GM23338 (cell line): ENCODE results near the gene SCAND1. TPM values are rescaled to one million over a fixed set of nuclear protein-coding genes. Genes with fewer than 3 reads are reported as not detected.

Experiments
- ATAC-seq: fragments of 200-7000 bp; cut with Tn5 transposase; 3 replicates; pipeline ENCODE4 v1.9.1; 2020
- DNase-seq: peaks from one replicate; pipeline ENCODE4 v3.0.0-alpha.2; 2015; ENCODE audit warnings: low spot score
- H2AFZ ChIP-seq: fragments of 200-600 bp; sonication (generic); 2 replicates; pipeline ENCODE4 v1.8.0; 2016; ENCODE audit warnings: antibody characterized with exemption, mild to moderate bottlenecking, moderate library complexity
- H3F3A ChIP-seq: fragments of 200-600 bp; sonication (generic); replicated peaks from 2 replicates; pipeline ENCODE4 v1.8.0; 2017; ENCODE audit warnings: antibody characterized with exemption, mixed run types, low read depth
- H3K27ac ChIP-seq: fragments of 200-600 bp; sonication (generic); 2 replicates; pipeline ENCODE4 v1.6.1; 2016; ENCODE audit warnings: low read depth
- H3K27me3 ChIP-seq: fragments of 200-600 bp; sonication (generic); 2 replicates; pipeline ENCODE4 v1.8.0; 2016; ENCODE audit warnings: mild to moderate bottlenecking, mixed run types, moderate library complexity; ENCODE audit not compliant: insufficient read depth
- H3K36me3 ChIP-seq: fragments of 200-600 bp; sonication (generic); 2 replicates; pipeline ENCODE4 v1.8.0; 2016; ENCODE audit warnings: mild to moderate bottlenecking; ENCODE audit not compliant: insufficient read depth
- H3K4me1 ChIP-seq: fragments of 200-600 bp; sonication (generic); 2 replicates; pipeline ENCODE4 v1.8.0; 2016; ENCODE audit warnings: mild to moderate bottlenecking, moderate library complexity; ENCODE audit not compliant: insufficient read depth
- H3K4me2 ChIP-seq: fragments of 200-600 bp; sonication (generic); 2 replicates; pipeline ENCODE4 v1.7.1; 2017; ENCODE audit warnings: mixed run types
- H3K4me3 ChIP-seq: fragments of 200-600 bp; sonication (generic); 2 replicates; pipeline ENCODE4 v1.6.1; 2016; ENCODE audit warnings: mixed run types
- H3K79me2 ChIP-seq: fragments of 200-600 bp; sonication (generic); replicated peaks from 2 replicates; pipeline ENCODE4 v1.8.0; 2017; ENCODE audit warnings: mild to moderate bottlenecking; ENCODE audit not compliant: insufficient read depth
- H3K9me2 ChIP-seq: fragments of 200-600 bp; sonication (generic); 2 replicates; pipeline ENCODE4 v1.8.0; 2017; ENCODE audit not compliant: insufficient read depth
- H4K20me1 ChIP-seq: fragments of 200-600 bp; sonication (generic); replicated peaks from 2 replicates; pipeline ENCODE4 v1.8.0; 2017; ENCODE audit warnings: mild to moderate bottlenecking; ENCODE audit not compliant: insufficient read depth
- H3K27ac Mint-ChIP-seq: 2 replicates; pipeline ENCODE4 v1.8.0; 2020; ENCODE audit warnings: inconsistent platforms, mild to moderate bottlenecking, moderate library complexity, mixed read lengths
- H3K27me3 Mint-ChIP-seq: 3 replicates; pipeline ENCODE4 v1.8.0; 2022; ENCODE audit warnings: low read depth, mild to moderate bottlenecking, moderate library complexity, mixed read lengths, inconsistent platforms; ENCODE audit not compliant: insufficient read depth, poor library complexity
- H3K36me3 Mint-ChIP-seq: 3 replicates; pipeline ENCODE4 v1.8.0; 2021; ENCODE audit warnings: low read depth, mild to moderate bottlenecking, inconsistent platforms, moderate library complexity, mixed read lengths
- H3K4me1 Mint-ChIP-seq: 3 replicates; pipeline ENCODE4 v1.8.0; 2020; ENCODE audit warnings: mild to moderate bottlenecking, inconsistent platforms, mixed read lengths
- H3K4me3 Mint-ChIP-seq: 3 replicates; pipeline ENCODE4 v1.8.0; 2021; ENCODE audit warnings: moderate library complexity, mild to moderate bottlenecking, inconsistent platforms, mixed read lengths
- H3K9me3 Mint-ChIP-seq: 3 replicates; pipeline ENCODE4 v1.8.0; 2020; ENCODE audit warnings: moderate library complexity, mild to moderate bottlenecking, inconsistent platforms, mixed read lengths
- CREB1 ChIP-seq: fragments of 250-450 bp; sonication (Bioruptor Pico); IDR thresholded peaks from 2 replicates; pipeline ENCODE4 v1.5.0; 2020; ENCODE audit warnings: low read depth, mild to moderate bottlenecking, moderate library complexity
- CTCF ChIP-seq, 2 experiments: fragments of 200-600 bp in 1 of 2; sonication (generic) in 1 of 2; conservative IDR thresholded peaks; 2 replicates each; pipeline versions ENCODE4 v1.5.1 to v1.6.1; 2016 to 2017; ENCODE audit warnings: antibody characterized with exemption in 2 of 2, low read depth in 2 of 2, mild to moderate bottlenecking in 2 of 2, moderate library complexity in 1 of 2
- EZH2 ChIP-seq: fragments of 200-600 bp; sonication (generic); IDR thresholded peaks from one replicate; pipeline ENCODE4 v1.8.0; 2017; ENCODE audit warnings: antibody characterized with exemption, mild to moderate bottlenecking, low read depth; ENCODE audit not compliant: unreplicated experiment
- JUNB ChIP-seq: IDR thresholded peaks from one replicate; pipeline ENCODE4 v1.6.1; 2016; ENCODE audit warnings: antibody characterized with exemption; ENCODE audit not compliant: unreplicated experiment
- STAT1 ChIP-seq: IDR thresholded peaks from one replicate; pipeline ENCODE4 v1.6.1; 2016; ENCODE audit warnings: antibody characterized with exemption; ENCODE audit not compliant: unreplicated experiment
- polyA plus RNA-seq: library from polyadenylated mRNA; unstranded; fragments of >200 nt; fragmentation: Nextera tagmentation; extraction: Ambion mirVana; gene quantifications from 2 replicates; pipeline ENCODE4 v1.2.1, GENCODE V29; 2016
- total RNA-seq: library from RNA; depleted of rRNA; stranded (reverse); fragments of >200 nt; shearing (Covaris generic); gene quantifications from 2 replicates; pipeline ENCODE4 v1.2.3, GENCODE V29; 2014
- TF ChIP-seq, protein P1 (sequence below): IDR thresholded peaks from one replicate; pipeline ENCODE4 v1.6.1; 2018; ENCODE audit warnings: antibody characterized with exemption; ENCODE audit not compliant: unreplicated experiment

The SCAND1 gene
- total and polyA plus RNA-seq, 2 experiments from 2014 or later: 118 to 245 TPM

GRCh38 chr20:35941620-35942019, 12.7 kb downstream of the SCAND1 start (continued):
- TF ChIP-seq JUNB: no peak
- TF ChIP-seq, protein P1, sequence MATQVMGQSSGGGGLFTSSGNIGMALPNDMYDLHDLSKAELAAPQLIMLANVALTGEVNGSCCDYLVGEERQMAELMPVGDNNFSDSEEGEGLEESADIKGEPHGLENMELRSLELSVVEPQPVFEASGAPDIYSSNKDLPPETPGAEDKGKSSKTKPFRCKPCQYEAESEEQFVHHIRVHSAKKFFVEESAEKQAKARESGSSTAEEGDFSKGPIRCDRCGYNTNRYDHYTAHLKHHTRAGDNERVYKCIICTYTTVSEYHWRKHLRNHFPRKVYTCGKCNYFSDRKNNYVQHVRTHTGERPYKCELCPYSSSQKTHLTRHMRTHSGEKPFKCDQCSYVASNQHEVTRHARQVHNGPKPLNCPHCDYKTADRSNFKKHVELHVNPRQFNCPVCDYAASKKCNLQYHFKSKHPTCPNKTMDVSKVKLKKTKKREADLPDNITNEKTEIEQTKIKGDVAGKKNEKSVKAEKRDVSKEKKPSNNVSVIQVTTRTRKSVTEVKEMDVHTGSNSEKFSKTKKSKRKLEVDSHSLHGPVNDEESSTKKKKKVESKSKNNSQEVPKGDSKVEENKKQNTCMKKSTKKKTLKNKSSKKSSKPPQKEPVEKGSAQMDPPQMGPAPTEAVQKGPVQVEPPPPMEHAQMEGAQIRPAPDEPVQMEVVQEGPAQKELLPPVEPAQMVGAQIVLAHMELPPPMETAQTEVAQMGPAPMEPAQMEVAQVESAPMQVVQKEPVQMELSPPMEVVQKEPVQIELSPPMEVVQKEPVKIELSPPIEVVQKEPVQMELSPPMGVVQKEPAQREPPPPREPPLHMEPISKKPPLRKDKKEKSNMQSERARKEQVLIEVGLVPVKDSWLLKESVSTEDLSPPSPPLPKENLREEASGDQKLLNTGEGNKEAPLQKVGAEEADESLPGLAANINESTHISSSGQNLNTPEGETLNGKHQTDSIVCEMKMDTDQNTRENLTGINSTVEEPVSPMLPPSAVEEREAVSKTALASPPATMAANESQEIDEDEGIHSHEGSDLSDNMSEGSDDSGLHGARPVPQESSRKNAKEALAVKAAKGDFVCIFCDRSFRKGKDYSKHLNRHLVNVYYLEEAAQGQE: no peak

DNA sequence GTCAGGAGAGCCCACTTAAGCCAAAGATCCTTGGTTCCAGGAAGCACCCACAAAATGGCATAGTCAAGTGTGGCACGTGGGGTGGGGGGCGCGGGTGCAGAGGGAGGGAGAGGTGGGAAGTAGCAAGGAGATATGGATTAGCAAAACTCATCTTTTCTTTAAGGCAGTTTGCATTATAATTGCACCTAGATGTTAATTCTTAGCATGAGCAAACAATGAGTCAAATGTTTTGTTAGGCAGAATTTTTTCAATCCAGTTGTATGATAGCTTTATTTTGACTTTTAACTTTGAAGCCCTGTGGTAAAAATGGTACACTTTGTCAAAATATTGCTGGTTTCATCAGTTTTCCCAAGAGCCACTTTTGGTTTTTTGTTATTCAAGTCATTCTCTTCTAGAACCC, 15.0 kb downstream of the SCAND1 start:
- no peak for TF ChIP-seq JUNB
- TF ChIP-seq, protein P1: no peak
- no peak for TF ChIP-seq CTCF (conservative IDR thresholded peaks at IDR 0.05; ENCODE audit: low read depth in 2 of 2)
- TF ChIP-seq CREB1 (CRISPR knock-in tag): no peak
- no peak for TF ChIP-seq STAT1
- TF ChIP-seq EZH2: no peak
- Histone ChIP-seq H3K4me2 (peak overlapping the region; percentile 32), H3K79me2 (0 out of 2 replicates have a peak, but pooled peaks cover 2% of the 10 kb centered on the region), H3K4me3 (0 out of 2 replicates have a peak overlapping the region, but pooled peaks have one; percentile 4), H4K20me1 (no peaks in the 10 kb centered on the region), H3K4me1 (peaks cover 13% of the 10 kb centered on the region), H2AFZ (no peak overlapping the region), H3K9me2 (no peaks in the 10 kb centered on the region), H3F3A (no peaks in the 10 kb centered on the region), H3K27ac (no peak overlapping the region), H3K36me3 (peaks cover 7% of the 10 kb centered on the region), H3K27me3 (no peaks in the 10 kb centered on the region)
- ATAC-seq (no peak), DNase-seq (no peak)
- Mint-ChIP-seq H3K27me3 (peaks cover 2% of the 10 kb centered on the region), H3K27ac (no peak overlapping the region; the same call in 1 of the 2 replicates), H3K4me3 (no peak overlapping the region), H3K36me3 (peaks cover 40% of the 10 kb centered on the region), H3K9me3 (no peaks in the 10 kb centered on the region), H3K4me1 (peaks cover 25% of the 10 kb centered on the region)
